Esophagus squamous epithelium (tissue), 5 donors: ENCODE data around the gene OLIG1. TPM values are rescaled to one million over a fixed set of nuclear protein-coding genes. Genes with fewer than 3 reads are reported as not detected.

Source experiments
- DNase-seq: peaks from one replicate; lab custom pipeline; 2025; lab: John Stamatoyannopoulos, UW
- H3K27ac ChIP-seq, 4 donors: fragments of 200-600 bp; sonication (generic); one replicate each; pipeline ENCODE4 v1.5.1; 2016 to 2019; ENCODE audit warnings: mild to moderate bottlenecking in 1 of 4
- H3K27me3 ChIP-seq, 4 donors: fragments of 200-600 bp; sonication (generic); 1 replicate in 3 of 4; 2 replicates in 1 of 4; pipeline versions ENCODE4 v1.5.1 to v1.6.0; 2017 to 2021; ENCODE audit warnings: antibody characterized with exemption in 1 of 4
- H3K36me3 ChIP-seq, 3 donors: fragments of 200-600 bp; sonication (generic); one replicate each; pipeline ENCODE4 v1.5.1; 2016 to 2019
- H3K4me1 ChIP-seq, 3 donors: fragments of 200-600 bp; sonication (generic); one replicate each; pipeline ENCODE4 v1.5.1; 2017 to 2019
- H3K4me3 ChIP-seq, 4 donors: fragments of 200-600 bp; sonication (generic); 1 replicate in 3 of 4; 2 replicates in 1 of 4; pipeline ENCODE4 v1.5.1; 2016 to 2019; ENCODE audit warnings: mild to moderate bottlenecking in 2 of 4, moderate library complexity in 1 of 4
- H3K9me3 ChIP-seq, 3 donors: fragments of 200-600 bp; sonication (generic); one replicate each; pipeline ENCODE4 v1.5.1; 2016 to 2019
- CTCF ChIP-seq, 6 experiments: fragments of 450-650 bp in 4 of 6; fragments of 200-600 bp in 2 of 6; sonication (generic) in 2 of 6; IDR thresholded peaks; one replicate each; pipeline ENCODE4 v1.5.1; 2016 to 2019; ENCODE audit warnings: antibody characterized with exemption in 6 of 6, mild to moderate bottlenecking in 4 of 6, moderate library complexity in 4 of 6
- POLR2A ChIP-seq, 4 donors: fragments of 450-650 bp; IDR thresholded peaks; one replicate each; pipeline ENCODE4 v1.6.1; 2017; ENCODE audit warnings: antibody characterized with exemption in 4 of 4, mild to moderate bottlenecking in 4 of 4, moderate library complexity in 3 of 4
- WGBS, 2 donors: methylation state at CpG; one replicate each; pipeline ENCODE4 v1.1.5; 2018; 5-methylcytosine and 5-hydroxymethylcytosine counted together
- intact Hi-C: fragments of 100-400 bp; cut with DNase I; formaldehyde crosslinking; loops from one replicate; pipeline ENCODE4 v1.15.0; 2022
- total RNA-seq, 4 donors: library from RNA; depleted of rRNA; stranded (reverse); fragments of >200 nt; gene quantifications; one replicate each; pipeline ENCODE4 v1.1.0, GENCODE V29; 2016
- donor health status: DM: yes; HTN: yes; CAD: no.

Gene OLIG1
- total RNA-seq, 4 donors from 2014 or later, result not detected

- Histone ChIP-seq H3K27me3 (peaks cover 0 to 41% (median 0%) of the 10 kb centered on the region in 4 donors), H3K4me3 (no peak overlapping the region), H3K4me1 (peaks cover 0 to 14% (median 0%) of the 10 kb centered on the region in 3 donors), H3K9me3 (no peaks in the 10 kb centered on the region), H3K36me3 (no peaks in the 10 kb centered on the region), H3K27ac (no peak overlapping the region)
- intact Hi-C loops, result no loop called here
- WGBS, 2 donors, result 66 to 89% methylated on average over 3 of the region's 3 CpGs
- TF ChIP-seq CTCF (IDR thresholded peaks at IDR 0.05), result no peak
- TF ChIP-seq POLR2A (IDR thresholded peaks at IDR 0.05), result no peak
- DNase-seq, result no peak
Observed at GRCh38 chr21:33080776-33081175, 10.8 kb downstream of the OLIG1 start.

- no peak for DNase-seq
- Histone ChIP-seq H3K9me3 (no peaks in the 10 kb centered on the region), H3K4me1 (no peaks in the 10 kb centered on the region), H3K27me3 (peaks cover 0 to 27% (median 0%) of the 10 kb centered on the region in 4 donors), H3K27ac (no peak overlapping the region), H3K36me3 (no peaks in the 10 kb centered on the region), H3K4me3 (no peak overlapping the region)
- 35 to 49% methylated on average over 5 of the region's 5 CpGs for WGBS, 2 donors
- intact Hi-C loops, result no loop called here
- TF ChIP-seq CTCF (IDR thresholded peaks at IDR 0.05) (no peak), POLR2A (IDR thresholded peaks at IDR 0.05) (no peak)
Observed at GRCh38 chr21:33088384-33088783, 18.4 kb downstream of the OLIG1 start.

- intact Hi-C loops, result no loop called here
- H3K9me3 ChIP-seq, result no peaks in the 10 kb centered on the region
- no peaks in the 10 kb centered on the region for H3K4me1 ChIP-seq
- 66 to 76% methylated on average over 4 of the region's 4 CpGs for WGBS, 2 donors
- no peak for DNase-seq
- H3K27me3 ChIP-seq, result peaks cover 0 to 34% (median 0%) of the 10 kb centered on the region in 4 donors
- TF ChIP-seq CTCF (IDR thresholded peaks at IDR 0.05) (no peak), POLR2A (IDR thresholded peaks at IDR 0.05) (no peak)
- no peak overlapping the region for H3K4me3 ChIP-seq
- H3K27ac ChIP-seq, result no peak overlapping the region
- no peaks in the 10 kb centered on the region for H3K36me3 ChIP-seq
Observed at GRCh38 chr21:33089395-33090119, 19.6 kb downstream of the OLIG1 start.

GRCh38 chr21:33096426-33096825, 26.5 kb downstream of the OLIG1 start:
- Histone ChIP-seq H3K9me3 (no peaks in the 10 kb centered on the region), H3K27ac (no peak overlapping the region), H3K4me3 (no peak overlapping the region), H3K4me1 (no peaks in the 10 kb centered on the region), H3K36me3 (no peaks in the 10 kb centered on the region), H3K27me3 (peaks cover 0 to 44% (median 0%) of the 10 kb centered on the region in 4 donors)
- WGBS, 2 donors, result 31 to 38% methylated on average over 5 of the region's 5 CpGs
- intact Hi-C loops, result no loop called here
- DNase-seq, result no peak
- TF ChIP-seq POLR2A (IDR thresholded peaks at IDR 0.05) (no peak), CTCF (IDR thresholded peaks at IDR 0.05) (no peak)

- H3K27me3 ChIP-seq, result peaks cover 0 to 49% (median 0%) of the 10 kb centered on the region in 4 donors
- no peaks in the 10 kb centered on the region for H3K4me1 ChIP-seq
- H3K9me3 ChIP-seq, result no peaks in the 10 kb centered on the region
- no peak for TF ChIP-seq CTCF (IDR thresholded peaks at IDR 0.05)
- 83 to 90% methylated on average over 7 of the region's 7 CpGs for WGBS, 2 donors
- no peak overlapping the region for H3K27ac ChIP-seq
- H3K36me3 ChIP-seq, result no peaks in the 10 kb centered on the region
- no peak for DNase-seq
- no peak overlapping the region for H3K4me3 ChIP-seq
- intact Hi-C loops, result no loop called here
Observed at GRCh38 chr21:33099131-33099530, 29.2 kb downstream of the OLIG1 start.
